Activated CD8-positive, alpha-beta T cell treated with anti-CD3 and anti-CD28 coated beads for 36 hours (primary cell): ENCODE measurements around the gene CD46. TPM values are rescaled to one million over a fixed set of nuclear protein-coding genes. Genes with fewer than 3 reads are reported as not detected.
"Not testable (repeated sequence)": the region's sequence is repeated elsewhere in the genome, so short reads cannot be mapped to it uniquely, and the experiment has no call there.

ENCODE experiments used
- ATAC-seq: fragments of 200-7000 bp; cut with Tn5 transposase; one replicate; pipeline ENCODE4 v1.10.0; 2021; ENCODE audit warnings: mild to moderate bottlenecking, moderate library complexity
- CTCF ChIA-PET: fragments of 350-600 bp; sonication (Branson Sonifier 250); formaldehyde crosslinking; loops from one replicate; lab custom pipeline; 2021; ENCODE audit warnings: antibody characterized with exemption; lab: Charles Lee
- POLR2A ChIA-PET: fragments of 350-600 bp; sonication (Branson Sonifier 250); formaldehyde crosslinking; loops from one replicate; lab custom pipeline; 2021; ENCODE audit warnings: antibody characterized with exemption; lab: Charles Lee
- DNase-seq: peaks from one replicate; pipeline ENCODE4 v3.0.0-alpha.2; 2020
- H3K27ac Mint-ChIP-seq: one replicate; pipeline ENCODE4 v1.8.0; 2021; ENCODE audit warnings: mild to moderate bottlenecking, mixed read lengths
- H3K27me3 Mint-ChIP-seq: one replicate; pipeline ENCODE4 v1.8.0; 2021; ENCODE audit warnings: mixed read lengths
- H3K36me3 Mint-ChIP-seq: one replicate; pipeline ENCODE4 v1.8.0; 2021; ENCODE audit warnings: low read depth, mixed read lengths
- H3K4me1 Mint-ChIP-seq: one replicate; pipeline ENCODE4 v1.8.0; 2021; ENCODE audit warnings: low read depth, mixed read lengths
- H3K4me3 Mint-ChIP-seq: one replicate; pipeline ENCODE4 v1.8.0; 2021; ENCODE audit warnings: mild to moderate bottlenecking, moderate library complexity, mixed read lengths
- H3K9me3 Mint-ChIP-seq: one replicate; pipeline ENCODE4 v1.8.0; 2021; ENCODE audit warnings: mixed read lengths
- intact Hi-C: fragments of 100-400 bp; cut with micrococcal nuclease; formaldehyde crosslinking; loops from one replicate; pipeline ENCODE4 v1.10.0; 2022
- total RNA-seq, 2 experiments: library from RNA; stranded (reverse); gene quantifications; one replicate each; pipeline ENCODE4 v1.2.3, GENCODE V29; 2021
- TF ChIP-seq, protein P1 (sequence below): fragments of 200-600 bp; IDR thresholded peaks from one replicate; pipeline ENCODE4 v1.8.0; 2022; ENCODE audit warnings: antibody characterized with exemption, mild to moderate bottlenecking

Gene CD46
- total RNA-seq, 2 experiments from 2014 or later = 77.7 to 84.3 TPM

DNA sequence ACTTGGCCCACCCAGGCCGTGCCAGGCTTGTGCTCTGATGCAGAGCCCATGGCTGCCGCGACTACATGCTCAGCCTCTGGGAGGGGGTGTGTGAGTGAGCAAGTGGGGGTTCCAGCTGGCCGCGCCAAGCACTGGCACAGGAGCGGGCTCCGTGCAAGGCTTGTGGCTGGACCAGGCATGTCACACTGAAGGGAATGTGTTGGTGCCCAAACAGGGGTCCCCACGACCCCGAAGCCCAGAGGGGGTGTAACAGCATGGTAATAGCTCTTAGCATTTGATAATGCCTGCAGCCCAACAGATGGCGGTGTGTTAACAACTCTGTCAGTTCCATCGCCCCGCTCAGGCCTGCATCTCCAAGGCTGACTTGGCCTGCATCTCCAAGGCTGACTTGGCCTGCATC is 38.3 kb upstream of the CD46 start:
- TF ChIP-seq, protein P1, sequence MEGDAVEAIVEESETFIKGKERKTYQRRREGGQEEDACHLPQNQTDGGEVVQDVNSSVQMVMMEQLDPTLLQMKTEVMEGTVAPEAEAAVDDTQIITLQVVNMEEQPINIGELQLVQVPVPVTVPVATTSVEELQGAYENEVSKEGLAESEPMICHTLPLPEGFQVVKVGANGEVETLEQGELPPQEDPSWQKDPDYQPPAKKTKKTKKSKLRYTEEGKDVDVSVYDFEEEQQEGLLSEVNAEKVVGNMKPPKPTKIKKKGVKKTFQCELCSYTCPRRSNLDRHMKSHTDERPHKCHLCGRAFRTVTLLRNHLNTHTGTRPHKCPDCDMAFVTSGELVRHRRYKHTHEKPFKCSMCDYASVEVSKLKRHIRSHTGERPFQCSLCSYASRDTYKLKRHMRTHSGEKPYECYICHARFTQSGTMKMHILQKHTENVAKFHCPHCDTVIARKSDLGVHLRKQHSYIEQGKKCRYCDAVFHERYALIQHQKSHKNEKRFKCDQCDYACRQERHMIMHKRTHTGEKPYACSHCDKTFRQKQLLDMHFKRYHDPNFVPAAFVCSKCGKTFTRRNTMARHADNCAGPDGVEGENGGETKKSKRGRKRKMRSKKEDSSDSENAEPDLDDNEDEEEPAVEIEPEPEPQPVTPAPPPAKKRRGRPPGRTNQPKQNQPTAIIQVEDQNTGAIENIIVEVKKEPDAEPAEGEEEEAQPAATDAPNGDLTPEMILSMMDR = no peak
- ChIA-PET CTCF (interaction anchor here (1.3 to 1.8 kb wide), 2 partner anchors 84 to 250 kb away, joined by 5 read pairs; no protein-coding TSS in a partner anchor), POLR2A (no interaction called here)
- no peaks in the 10 kb centered on the region for H3K4me1 Mint-ChIP-seq
- H3K27me3 Mint-ChIP-seq = no peaks in the 10 kb centered on the region
- DNase-seq (peak; percentile 15), ATAC-seq (no peak)
- H3K36me3 Mint-ChIP-seq = no peaks in the 10 kb centered on the region
- no peak overlapping the region for H3K27ac Mint-ChIP-seq
- no peak overlapping the region for H3K4me3 Mint-ChIP-seq
- intact Hi-C loops = no loop called here
- no peaks in the 10 kb centered on the region for H3K9me3 Mint-ChIP-seq

DNA sequence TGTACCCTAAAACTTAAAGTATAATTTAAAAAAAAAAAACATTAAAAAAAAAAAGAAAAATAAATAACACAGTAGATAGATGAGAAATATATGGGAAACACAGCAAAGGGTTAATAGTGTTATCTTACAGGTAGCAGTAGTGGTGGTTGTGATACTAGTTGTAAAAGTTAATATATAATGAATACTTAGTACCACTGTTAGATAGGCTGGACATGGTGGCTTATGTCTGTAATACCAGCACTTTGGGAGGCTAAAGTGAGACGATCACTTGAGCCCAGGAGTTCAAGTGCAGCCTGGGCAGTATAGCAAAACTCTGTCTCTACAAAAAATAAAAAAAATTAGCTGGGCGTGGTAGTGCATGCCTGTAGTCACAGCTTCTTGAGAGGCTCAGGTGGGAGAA is 32.6 kb upstream of the CD46 start:
- peaks cover 2% of the 10 kb centered on the region for H3K9me3 Mint-ChIP-seq
- peaks cover 1% of the 10 kb centered on the region for H3K36me3 Mint-ChIP-seq
- H3K27me3 Mint-ChIP-seq = no peaks in the 10 kb centered on the region
- TF ChIP-seq, protein P1 = no peak
- DNase-seq = no peak
- intact Hi-C loops = no loop called here
- no peak overlapping the region for H3K27ac Mint-ChIP-seq
- ATAC-seq = no peak
- no peaks in the 10 kb centered on the region for H3K4me1 Mint-ChIP-seq
- ChIA-PET CTCF (no interaction called here), POLR2A (no interaction called here)
- no peak overlapping the region for H3K4me3 Mint-ChIP-seq

DNA sequence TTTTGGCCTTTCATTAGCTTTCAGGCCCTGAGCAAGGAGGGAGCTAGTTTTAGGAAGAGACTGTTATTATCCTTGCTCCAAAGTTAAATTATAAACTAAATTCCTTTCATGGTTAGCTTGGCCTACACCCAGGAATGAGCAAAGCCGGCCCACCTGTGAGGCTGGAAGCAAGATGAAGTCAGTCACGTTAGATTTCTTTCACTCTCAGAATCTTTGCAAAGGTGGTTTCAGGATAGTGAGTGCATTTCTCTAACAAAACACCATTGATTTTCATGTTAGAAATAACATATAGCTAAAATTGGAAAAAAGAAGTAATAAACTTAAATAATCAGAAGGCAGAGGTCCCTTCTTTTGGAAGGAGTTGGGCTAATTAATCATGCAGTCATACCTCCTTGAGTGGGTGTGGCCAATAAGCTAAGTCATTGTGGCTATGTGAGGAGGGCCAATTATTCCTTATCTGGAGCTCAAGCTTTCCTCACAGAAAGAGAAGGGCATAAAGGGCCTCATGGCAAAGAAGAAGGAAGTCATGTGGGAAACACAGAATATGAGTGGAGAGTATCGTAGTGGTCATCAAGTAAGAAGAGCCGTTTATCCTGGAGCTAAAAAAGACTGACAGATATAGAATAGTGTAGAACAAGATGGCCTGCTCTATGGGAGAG is 23.5 kb upstream of the CD46 start:
- H3K27ac Mint-ChIP-seq, intact Hi-C loops, POLR2A ChIA-PET, H3K4me3 Mint-ChIP-seq, CTCF ChIA-PET, ATAC-seq, H3K36me3 Mint-ChIP-seq, DNase-seq, H3K4me1 Mint-ChIP-seq, H3K27me3 Mint-ChIP-seq, H3K9me3 Mint-ChIP-seq: not testable (repeated sequence)

DNA sequence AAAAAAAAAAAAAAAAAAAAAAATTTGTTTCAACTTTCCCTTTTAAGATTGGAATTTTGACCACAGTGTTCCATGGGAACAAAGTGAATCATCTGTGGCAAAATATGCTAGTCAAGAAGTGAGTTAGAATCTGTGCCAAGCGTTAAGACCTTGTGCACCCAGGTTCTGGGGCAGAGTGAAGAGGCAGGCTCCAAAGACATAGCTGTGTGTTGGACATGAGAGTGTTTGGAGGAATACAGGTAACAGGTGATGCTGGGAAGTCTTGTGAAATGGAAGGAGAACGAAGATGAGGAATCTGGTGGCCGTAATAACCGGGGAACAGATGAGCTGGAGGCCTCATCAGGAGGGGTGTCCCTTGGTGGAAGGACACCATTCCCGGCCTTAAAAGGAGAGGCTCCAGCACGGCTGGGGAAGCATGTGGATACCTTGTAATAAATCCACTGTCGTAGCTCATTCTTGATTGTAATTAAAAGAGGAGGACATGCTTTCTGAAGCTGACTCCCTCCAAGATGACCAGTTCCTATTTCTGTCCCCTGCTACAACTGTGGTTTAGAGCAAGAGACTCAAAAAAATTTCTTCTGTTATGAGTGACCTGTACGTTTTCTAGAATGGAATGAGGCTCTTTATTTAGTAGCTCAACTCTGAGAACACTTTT is 14.2 kb upstream of the CD46 start:
- CTCF ChIA-PET, H3K9me3 Mint-ChIP-seq, DNase-seq, ATAC-seq, H3K36me3 Mint-ChIP-seq, H3K4me1 Mint-ChIP-seq, H3K27me3 Mint-ChIP-seq, H3K4me3 Mint-ChIP-seq, H3K27ac Mint-ChIP-seq, intact Hi-C loops, POLR2A ChIA-PET: not testable (repeated sequence)

DNA sequence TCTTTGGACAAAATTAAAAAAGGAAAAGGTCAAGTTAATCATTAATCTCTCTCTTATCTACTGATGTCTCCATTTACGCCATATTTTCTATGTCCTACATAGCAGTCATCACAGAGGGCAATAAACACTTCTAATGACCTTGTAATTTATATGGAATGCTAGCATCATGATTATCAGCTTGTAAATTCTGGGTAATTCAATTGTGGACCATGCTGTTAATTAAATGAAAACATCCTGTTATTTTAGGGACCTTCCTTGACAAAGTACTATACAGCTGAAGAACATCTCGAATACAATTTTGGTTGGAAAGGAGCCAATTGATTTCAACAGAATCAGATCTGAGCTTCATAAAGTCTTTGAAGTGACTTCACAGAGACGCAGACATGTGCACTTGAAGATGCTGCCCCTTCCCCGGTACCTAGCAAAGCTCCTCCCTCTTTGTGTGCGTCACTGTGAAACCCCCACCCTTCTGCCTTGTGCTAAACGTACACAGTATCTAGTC is 13.6 kb upstream of the CD46 start:
- ATAC-seq (peak; percentile 71), DNase-seq (peak; percentile 28)
- CTCF ChIA-PET, H3K4me3 Mint-ChIP-seq, H3K36me3 Mint-ChIP-seq, H3K9me3 Mint-ChIP-seq, H3K27me3 Mint-ChIP-seq, H3K27ac Mint-ChIP-seq, intact Hi-C loops, H3K4me1 Mint-ChIP-seq, POLR2A ChIA-PET: not testable (repeated sequence)

DNA sequence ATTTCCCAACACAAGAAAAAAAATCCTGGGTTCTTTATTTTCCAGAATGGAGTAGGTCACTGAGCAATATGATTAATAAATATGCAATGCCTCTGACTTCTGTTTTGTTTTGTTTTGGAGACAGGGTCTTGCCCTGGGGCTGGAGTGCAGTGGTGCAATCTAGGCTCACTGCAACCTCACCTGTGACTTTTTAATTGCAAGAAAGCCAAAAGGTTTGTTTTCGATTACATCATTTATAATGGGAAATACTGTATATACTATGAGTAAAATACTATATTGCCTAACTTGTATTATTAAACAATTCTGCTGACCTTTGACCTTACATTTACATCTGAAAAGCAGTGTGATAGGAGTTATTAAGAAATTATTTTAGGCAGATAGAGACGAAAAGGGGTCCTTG is 11.6 kb upstream of the CD46 start:
- H3K36me3 Mint-ChIP-seq = no peaks in the 10 kb centered on the region
- H3K27ac Mint-ChIP-seq = no peak overlapping the region
- no peak for DNase-seq
- POLR2A ChIA-PET = no interaction called here
- no peaks in the 10 kb centered on the region for H3K27me3 Mint-ChIP-seq
- H3K9me3 Mint-ChIP-seq = no peaks in the 10 kb centered on the region
- H3K4me3 Mint-ChIP-seq = no peak overlapping the region
- TF ChIP-seq, protein P1 = no peak
- CTCF ChIA-PET = no interaction called here
- intact Hi-C loops = no loop called here
- ATAC-seq = no peak
- peaks cover 8% of the 10 kb centered on the region for H3K4me1 Mint-ChIP-seq
